Effector CD4-positive, alpha-beta T cell (primary cell): ENCODE data around the gene CHAF1B.
A peak's percentile ranks its signal among the peaks of the same experiment; 100 is the strongest.
"Not testable (repeated sequence)": the region's sequence is repeated elsewhere in the genome, so short reads cannot be mapped to it uniquely, and the experiment has no call there.

Source experiments
- DNase-seq: peaks from one replicate; pipeline ENCODE4 v3.0.0-alpha.2; 2020
- total RNA-seq: gene quantifications from one replicate; lab custom pipeline; 2026; lab: John Stamatoyannopoulos, UW

The CHAF1B gene
- total RNA-seq = 6.8 reads per million, percentile 25 among the genes with 10 or more reads in this experiment

DNA sequence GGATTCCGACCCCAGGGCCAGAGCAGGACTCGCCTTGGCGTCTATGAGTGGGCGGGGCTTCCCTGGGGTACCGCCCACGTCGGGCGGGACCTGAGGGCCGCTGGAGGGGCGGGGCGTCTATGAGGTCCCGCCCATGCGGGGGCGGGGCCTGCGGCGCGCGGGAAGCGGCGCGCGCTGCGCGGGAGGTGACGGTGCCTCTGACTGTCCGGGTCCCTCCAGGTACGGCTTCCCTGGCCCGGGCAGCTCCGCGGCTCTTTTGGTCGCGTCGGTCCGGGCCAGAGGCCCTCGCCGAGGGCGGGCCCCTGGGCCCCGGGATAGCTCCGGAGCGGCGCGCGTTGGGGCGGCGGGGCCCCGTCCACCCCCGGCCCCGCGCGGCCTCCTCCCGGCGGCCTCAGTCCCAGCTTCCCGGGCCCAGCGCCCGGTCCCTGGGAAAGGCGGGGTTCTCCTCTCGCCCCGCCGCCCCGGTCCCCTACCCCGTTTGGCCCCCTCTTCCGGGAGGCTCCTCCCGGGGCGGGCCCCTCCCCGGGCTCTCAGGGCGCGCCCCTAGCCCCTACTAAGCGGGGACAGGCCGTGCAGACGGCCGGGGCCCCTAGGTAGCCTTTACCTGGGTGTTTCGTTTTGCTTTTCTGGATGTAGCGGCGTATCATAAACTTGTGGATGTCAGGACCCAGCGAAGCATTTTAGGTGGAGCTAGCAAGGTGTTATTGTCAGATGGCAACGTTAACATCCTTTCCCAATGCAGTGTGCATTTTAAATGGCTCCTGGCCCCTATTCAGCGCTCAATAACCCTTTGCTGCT, at the start of gene CHAF1B:
TSS of gene CHAF1B (plus strand) at position 160 of the 798 bp plus-strand sequence. CDS start 745 bp downstream, outside the sequence.
- DNase-seq = peak; percentile 70

DNA sequence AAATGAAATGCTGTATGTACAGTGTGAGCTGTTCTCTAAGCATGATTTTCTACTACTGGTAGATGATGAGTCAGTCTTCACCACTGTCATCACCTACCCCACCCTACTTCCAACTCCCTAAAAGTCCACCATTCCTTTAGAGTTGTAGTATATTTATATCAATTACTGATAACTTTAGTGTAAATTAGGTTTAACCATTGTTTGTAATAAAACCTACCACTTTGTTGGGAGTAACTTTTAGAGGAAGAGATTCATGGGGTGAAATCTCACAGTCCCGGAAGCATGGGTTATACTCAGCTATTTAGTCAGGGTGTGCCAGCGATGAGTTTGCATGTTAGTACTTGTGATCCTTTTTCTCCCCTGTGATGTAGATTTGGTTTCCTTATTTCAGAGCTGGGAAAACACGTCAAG, 48.1 kb upstream of the CHAF1B start:
- no peak for DNase-seq

GRCh38 chr21:36338975-36339374, 46.2 kb upstream of the CHAF1B start:
- DNase-seq = no peak

DNA sequence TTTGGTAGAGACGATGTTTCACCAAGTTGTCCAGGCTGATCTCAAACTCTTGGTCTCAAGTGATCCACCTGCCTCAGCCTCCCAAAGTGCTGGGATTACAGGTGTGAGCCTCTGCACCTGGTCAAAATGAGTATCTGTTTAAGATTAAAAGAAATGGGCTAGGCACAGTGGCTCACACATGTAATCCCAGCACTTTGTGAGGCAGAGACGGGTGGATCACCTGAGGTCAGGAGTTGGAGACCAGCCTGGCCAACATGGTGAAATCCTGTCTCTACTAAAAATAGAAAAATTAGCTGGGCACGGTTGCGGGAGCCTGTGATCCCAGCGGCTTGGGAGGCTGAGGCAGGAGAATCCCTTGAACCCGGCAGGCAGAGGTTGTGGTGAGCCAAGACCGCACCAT, 42.6 kb upstream of the CHAF1B start:
- DNase-seq = not testable (repeated sequence)

DNA sequence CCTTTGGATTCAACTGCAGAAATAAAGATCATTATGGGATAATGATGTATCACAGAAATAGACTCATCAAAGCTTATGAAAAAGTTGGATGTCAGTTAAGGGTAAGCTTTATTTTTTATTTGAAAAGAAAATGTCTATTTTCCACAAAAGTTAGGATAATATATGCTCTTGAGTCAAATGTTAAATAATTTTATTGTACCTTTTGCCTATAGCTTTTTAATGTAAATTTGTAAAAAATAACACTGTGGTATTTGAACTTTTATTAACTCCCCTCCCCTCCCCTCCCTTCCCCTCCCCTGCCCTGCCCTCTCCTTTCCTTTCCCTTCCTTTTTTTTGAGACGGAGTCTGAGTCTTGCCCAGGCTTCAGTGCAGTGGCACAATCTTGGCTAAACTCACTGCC, 40.3 kb upstream of the CHAF1B start:
- DNase-seq = no peak

- no peak for DNase-seq
These were observed 37.8 kb upstream of the CHAF1B start for GRCh38 chr21:36347278-36347961.

GRCh38 chr21:36347962-36348328, 37.2 kb upstream of the CHAF1B start:
- no peak for DNase-seq

DNA sequence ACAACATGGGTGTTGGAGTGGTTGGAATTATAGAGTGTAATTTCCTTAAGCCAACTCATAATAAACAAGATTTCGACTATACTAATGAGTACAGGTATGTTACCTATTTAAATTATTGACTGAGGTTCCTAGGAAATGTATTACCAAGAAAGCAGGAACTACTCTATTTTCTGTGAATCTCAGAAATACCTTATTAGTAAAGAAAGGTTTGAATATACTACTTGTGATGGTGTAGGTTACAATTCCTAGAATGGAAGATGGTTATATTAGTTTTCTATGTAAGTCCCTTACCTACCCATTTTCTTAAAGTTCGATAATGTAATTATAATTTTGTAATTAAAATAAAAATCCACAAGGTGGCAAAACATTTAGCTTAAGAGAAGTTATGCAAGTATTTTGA, 35.9 kb upstream of the CHAF1B start:
- no peak for DNase-seq

GRCh38 chr21:36350282-36350910, 34.8 kb upstream of the CHAF1B start:
- DNase-seq = no peak

DNA sequence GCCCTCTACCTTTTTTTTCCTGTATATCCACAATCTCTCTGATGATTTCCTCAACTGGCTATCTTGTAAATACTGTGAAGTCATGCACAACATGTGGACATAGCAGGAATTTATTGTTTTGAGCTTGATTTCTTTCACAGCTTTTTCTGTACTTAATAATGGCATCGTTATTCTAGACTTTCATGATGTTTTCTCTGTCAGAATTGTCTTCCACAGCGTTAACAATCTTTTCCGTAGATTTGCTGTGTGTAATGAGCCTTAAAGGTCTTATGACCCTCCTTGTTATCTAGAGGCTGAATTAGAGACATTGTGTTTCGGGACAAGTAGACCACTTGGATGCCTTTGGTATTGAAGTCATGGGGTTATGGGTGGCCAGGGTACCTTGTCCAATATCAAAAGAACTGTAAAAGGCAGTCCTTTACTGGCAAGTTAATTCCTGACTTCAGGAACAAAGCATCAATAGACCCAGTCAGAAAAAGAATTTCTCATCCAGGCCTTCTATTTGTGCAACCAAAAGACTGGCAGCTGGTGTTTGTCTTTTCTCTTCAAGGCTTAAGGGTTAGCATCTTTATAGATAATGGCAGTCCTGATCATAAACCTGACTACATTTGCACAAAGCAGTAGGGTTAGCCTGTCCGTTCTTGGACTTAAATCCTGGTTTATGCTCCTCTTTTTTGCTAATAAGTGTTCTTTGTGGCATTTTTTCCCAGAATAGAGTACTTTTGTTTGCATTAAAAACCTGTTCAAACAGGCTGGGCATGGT, 30.1 kb upstream of the CHAF1B start:
- DNase-seq = no peak

- no peak for DNase-seq
These were observed 29.3 kb upstream of the CHAF1B start for GRCh38 chr21:36355868-36356267.

GRCh38 chr21:36359185-36359584, 26.0 kb upstream of the CHAF1B start:
- DNase-seq = no peak

DNA sequence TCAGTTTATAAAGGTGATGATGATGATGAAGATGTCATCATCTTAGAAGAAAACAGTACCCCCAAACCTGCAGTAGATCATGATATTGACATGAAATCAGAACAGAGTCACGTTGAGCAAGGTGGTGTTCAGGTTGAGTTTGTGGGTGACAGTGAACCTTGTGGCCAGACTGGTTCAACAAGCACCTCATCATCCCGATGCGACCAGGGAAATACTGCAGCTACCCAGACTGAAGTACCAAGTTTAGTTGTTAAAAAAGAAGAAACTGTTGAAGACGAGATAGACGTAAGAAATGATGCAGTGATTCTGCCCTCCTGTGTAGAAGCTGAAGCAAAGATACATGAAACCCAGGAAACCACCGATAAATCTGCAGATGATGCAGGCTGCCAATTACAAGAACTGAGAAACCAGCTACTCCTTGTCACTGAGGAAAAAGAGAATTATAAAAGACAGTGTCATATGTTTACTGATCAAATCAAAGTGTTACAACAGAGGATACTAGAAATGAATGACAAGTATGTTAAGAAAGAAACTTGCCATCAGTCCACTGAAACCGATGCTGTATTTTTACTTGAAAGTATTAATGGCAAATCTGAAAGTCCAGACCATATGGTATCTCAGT, 16.0 kb upstream of the CHAF1B start:
- DNase-seq = no peak

DNA sequence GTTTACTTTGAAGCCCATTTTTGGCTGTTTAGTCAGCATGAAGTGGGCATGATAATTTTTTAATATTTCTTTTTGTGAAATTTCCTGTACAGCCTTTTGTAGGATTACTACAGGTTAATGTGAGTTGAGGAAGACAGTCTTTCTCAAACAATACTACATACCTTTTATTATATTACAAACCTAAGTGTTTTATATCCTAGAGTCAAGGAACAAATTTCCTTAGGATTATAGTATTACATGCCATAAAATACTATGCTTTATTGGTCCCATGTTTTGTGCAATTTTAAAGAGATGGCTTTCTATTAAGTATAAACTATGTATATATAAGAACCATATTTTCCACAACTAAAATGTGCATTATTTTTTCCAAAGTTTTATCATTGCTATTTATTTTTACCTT, 9.2 kb upstream of the CHAF1B start:
- DNase-seq = no peak

GRCh38 chr21:36377391-36377842, 7.8 kb upstream of the CHAF1B start:
- DNase-seq = no peak

- DNase-seq = no peak
These were observed 5.9 kb upstream of the CHAF1B start for GRCh38 chr21:36379251-36379650.

DNA sequence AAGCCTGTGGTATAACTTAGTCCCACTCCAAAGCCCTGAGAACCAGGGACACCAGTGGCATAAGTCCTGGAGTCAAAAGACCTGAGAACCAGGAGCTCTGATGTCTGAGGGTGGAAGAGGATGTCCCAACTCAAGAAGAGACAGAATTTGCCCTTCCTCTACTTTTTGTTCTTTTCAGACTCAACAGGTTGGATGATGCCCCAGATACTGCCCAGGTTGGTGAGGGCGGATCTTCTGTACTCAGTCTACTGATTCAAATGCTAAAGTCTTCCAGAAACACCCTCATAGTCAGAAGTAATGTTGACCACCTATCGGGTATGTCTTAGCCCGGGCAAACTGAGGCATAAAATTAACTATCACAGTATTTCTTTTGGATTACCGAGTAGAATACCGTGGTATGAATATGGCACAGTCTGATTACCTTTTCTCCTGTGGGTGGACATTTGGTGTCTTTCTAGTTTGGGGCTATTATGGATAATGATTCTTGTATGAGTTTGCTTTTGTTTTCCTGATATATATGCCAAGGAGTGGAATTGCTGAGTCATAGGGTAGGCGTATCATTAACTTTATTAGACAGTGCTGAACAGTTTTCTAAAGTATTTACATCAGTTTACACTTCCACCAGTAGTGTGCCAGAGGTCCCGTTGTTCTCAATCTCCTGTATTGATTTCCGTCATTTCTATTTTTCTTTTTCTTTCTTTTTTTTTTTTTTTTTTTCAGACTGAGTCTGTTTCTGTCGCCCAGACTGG, 3.2 kb upstream of the CHAF1B start:
- no peak for DNase-seq

- DNase-seq = not testable (repeated sequence)
These were observed 2.5 kb upstream of the CHAF1B start for GRCh38 chr21:36382722-36383121.

DNA sequence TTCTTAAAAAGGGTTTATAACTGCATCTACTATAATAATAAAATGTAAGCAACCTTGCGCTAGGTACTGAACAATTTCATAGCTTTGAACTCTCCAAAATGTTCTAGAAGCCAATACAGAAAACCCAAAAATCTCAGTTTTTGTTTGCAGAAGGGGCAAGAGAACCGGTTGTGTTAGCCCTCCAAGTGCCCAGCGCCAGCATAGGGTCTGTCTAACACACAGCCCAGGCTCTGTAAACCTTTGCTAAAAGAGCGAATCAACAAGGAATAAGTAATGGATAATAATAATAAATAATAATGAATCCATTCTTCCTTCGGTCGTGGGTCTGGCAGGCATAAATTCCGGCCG, 333 bp upstream of the CHAF1B start:
- DNase-seq = no peak

GRCh38 chr21:36386031-36386642, 945 bp downstream of the CHAF1B start:
- no peak for DNase-seq

DNA sequence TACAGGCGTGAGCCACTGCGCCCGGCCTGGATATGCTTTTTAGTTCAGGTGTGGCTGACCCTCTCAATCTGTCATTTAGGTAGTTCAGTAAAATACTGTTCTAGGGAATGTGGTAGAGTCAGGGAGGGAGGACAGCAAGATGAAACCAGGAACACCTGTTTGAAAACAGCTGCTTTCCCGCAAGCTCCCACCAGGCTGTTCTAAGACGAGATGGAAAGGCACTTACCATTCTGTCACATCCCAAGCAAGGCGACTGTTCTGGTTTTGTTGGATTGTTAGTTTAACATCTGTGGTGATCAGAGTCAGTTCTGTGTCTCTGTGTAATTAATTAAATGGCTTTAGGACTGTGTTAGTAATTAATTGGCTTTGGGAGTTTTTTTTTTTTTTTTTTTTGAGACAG, 2.9 kb downstream of the CHAF1B start:
- DNase-seq = no peak
